GM13977 (cell line): ENCODE data around the gene CCNL2.
"Not testable (repeated sequence)": the region's sequence is repeated elsewhere in the genome, so short reads cannot be mapped to it uniquely, and the experiment has no call there.

Experiments used
- DNase-seq: peaks from one replicate; pipeline ENCODE4 v3.0.0; 2012; ENCODE audit warnings: low spot score
- CTCF ChIP-seq: IDR thresholded peaks from 2 replicates; pipeline ENCODE4 v1.5.1; 2012; ENCODE audit warnings: mild to moderate bottlenecking, control low read depth; ENCODE audit not compliant: insufficient read depth; ENCODE audit errors: extremely low read depth, missing control alignments
- in situ Hi-C: fragments of 300-500 bp; cut with MboI; formaldehyde crosslinking; loops from one replicate; pipeline ENCODE4 v1.12.0; 2022; ENCODE audit warnings: low sequenced_read_pairs, low pct_unique_long_range_greater_than_20kb, mixed read lengths, inconsistent platforms; ENCODE audit not compliant: unreplicated experiment

Gene CCNL2

GRCh38 chr1:1371746-1372711 is 27.1 kb downstream of the CCNL2 start:
- in situ Hi-C loops, result no loop called here
- DNase-seq, result peak; percentile 89
- TF ChIP-seq CTCF, result peak; percentile 91

GRCh38 chr1:1371364-1371745 is 27.8 kb downstream of the CCNL2 start:
- in situ Hi-C loops, result no loop called here
- no peak for TF ChIP-seq CTCF
- no peak for DNase-seq

- in situ Hi-C loops, result no loop called here
- TF ChIP-seq CTCF, result no peak
- no peak for DNase-seq
These were observed 28.3 kb downstream of the CCNL2 start for GRCh38 chr1:1370771-1371300.

- DNase-seq, in situ Hi-C loops: not testable (repeated sequence)
These were observed 29.0 kb downstream of the CCNL2 start for GRCh38 chr1:1370094-1370493.

GRCh38 chr1:1367315-1367714 is 31.8 kb downstream of the CCNL2 start:
- in situ Hi-C loops, result no loop called here
- no peak for DNase-seq
- TF ChIP-seq CTCF, result no peak

- no peak for TF ChIP-seq CTCF
- in situ Hi-C loops, result no loop called here
- no peak for DNase-seq
These were observed 32.5 kb downstream of the CCNL2 start for GRCh38 chr1:1366699-1367066.
